ENCODE results near the gene CAMTA1.

DNA sequence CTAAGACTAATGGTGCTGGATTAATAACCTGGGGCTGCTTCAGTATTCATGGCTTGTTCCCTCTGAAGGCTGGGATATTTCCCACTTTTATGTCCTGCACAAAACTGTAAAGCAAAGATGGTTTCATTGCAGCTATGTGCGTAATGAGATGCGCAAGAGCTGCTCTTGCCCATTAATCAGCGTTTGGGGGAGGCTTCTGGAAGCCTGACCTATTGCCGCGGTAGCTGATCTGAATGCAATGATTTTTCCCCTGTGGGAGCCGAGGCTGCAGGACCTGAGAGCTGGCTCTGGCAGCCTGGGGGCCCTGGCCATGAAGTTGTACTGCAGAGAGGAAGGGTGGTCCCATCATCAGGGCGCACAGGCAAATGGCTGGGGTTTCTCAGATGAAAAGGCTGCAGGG lies 239.8 kb downstream of the CAMTA1 start:
- TF ChIP-seq, protein P1, sequence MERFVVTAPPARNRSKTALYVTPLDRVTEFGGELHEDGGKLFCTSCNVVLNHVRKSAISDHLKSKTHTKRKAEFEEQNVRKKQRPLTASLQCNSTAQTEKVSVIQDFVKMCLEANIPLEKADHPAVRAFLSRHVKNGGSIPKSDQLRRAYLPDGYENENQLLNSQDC (CRISPR knock-in tag; IDR thresholded peaks at IDR 0.05), result no peak
- TF ChIP-seq POLR2A (conservative IDR thresholded peaks at IDR 0.05) (no peak), CBX3 (IDR thresholded peaks at IDR 0.05; ENCODE audit: borderline replicate concordance in 1 of 2, low read length in 2 of 2) (no peak), FOXK2 (conservative IDR thresholded peaks at IDR 0.05 in 1 of 2, IDR thresholded peaks at IDR 0.05 in 1 of 2; ENCODE audit: low read depth in 2 of 2) (no peak), SMARCA5 (IDR thresholded peaks at IDR 0.05) (no peak), SRSF1 (IDR thresholded peaks at IDR 0.05; ENCODE audit: low read depth, low read length) (no peak), HNRNPH1 (optimal IDR thresholded peaks at IDR 0.05; ENCODE audit: low read depth, low read length) (no peak), CREB1 (IDR thresholded peaks at IDR 0.05) (no peak), CREB1 (CRISPR knock-in tag; IDR thresholded peaks at IDR 0.05) (no peak)
- TF ChIP-seq, protein P2, sequence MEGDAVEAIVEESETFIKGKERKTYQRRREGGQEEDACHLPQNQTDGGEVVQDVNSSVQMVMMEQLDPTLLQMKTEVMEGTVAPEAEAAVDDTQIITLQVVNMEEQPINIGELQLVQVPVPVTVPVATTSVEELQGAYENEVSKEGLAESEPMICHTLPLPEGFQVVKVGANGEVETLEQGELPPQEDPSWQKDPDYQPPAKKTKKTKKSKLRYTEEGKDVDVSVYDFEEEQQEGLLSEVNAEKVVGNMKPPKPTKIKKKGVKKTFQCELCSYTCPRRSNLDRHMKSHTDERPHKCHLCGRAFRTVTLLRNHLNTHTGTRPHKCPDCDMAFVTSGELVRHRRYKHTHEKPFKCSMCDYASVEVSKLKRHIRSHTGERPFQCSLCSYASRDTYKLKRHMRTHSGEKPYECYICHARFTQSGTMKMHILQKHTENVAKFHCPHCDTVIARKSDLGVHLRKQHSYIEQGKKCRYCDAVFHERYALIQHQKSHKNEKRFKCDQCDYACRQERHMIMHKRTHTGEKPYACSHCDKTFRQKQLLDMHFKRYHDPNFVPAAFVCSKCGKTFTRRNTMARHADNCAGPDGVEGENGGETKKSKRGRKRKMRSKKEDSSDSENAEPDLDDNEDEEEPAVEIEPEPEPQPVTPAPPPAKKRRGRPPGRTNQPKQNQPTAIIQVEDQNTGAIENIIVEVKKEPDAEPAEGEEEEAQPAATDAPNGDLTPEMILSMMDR (IDR thresholded peaks at IDR 0.05 in 2 of 3, conservative IDR thresholded peaks at IDR 0.05 in 1 of 3; ENCODE audit: insufficient read depth in 2 of 3, low read depth in 1 of 3, low read length in 3 of 3), result no peak
- TF ChIP-seq, protein P3, sequence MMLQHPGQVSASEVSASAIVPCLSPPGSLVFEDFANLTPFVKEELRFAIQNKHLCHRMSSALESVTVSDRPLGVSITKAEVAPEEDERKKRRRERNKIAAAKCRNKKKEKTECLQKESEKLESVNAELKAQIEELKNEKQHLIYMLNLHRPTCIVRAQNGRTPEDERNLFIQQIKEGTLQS (IDR thresholded peaks at IDR 0.05), result no peak
- TF ChIP-seq, protein P3 (CRISPR knock-in tag; conservative IDR thresholded peaks at IDR 0.05), result no peak
